Lung (tissue), 11 donors: Measurements from ENCODE around the gene TARP.
A peak's percentile ranks its signal among the peaks of the same experiment; 100 is the strongest.

ENCODE experiments used
- ATAC-seq: fragments of 200-7000 bp; cut with Tn5 transposase; one replicate; pipeline ENCODE4 v1.9.1; 2020; ENCODE audit warnings: moderate number of reproducible peaks; ENCODE audit not compliant: insufficient read depth, low FRiP score
- DNase-seq, 3 donors: peaks; one replicate each; pipeline ENCODE4 v3.0.0-alpha.2; 2013 to 2017
- H3K27ac ChIP-seq, 2 donors: one replicate each; pipeline ENCODE4 v1.5.1; 2013; ENCODE audit warnings: mild to moderate bottlenecking in 2 of 2, moderate library complexity in 2 of 2, control low read depth in 1 of 2, inconsistent platforms in 1 of 2, low read depth in 1 of 2, low read length in 1 of 2
- H3K27me3 ChIP-seq, 3 donors: one replicate each; pipeline ENCODE4 v1.5.1; 2013; ENCODE audit warnings: low read length in 2 of 3; ENCODE audit not compliant: control insufficient read depth in 3 of 3, insufficient read depth in 3 of 3
- H3K36me3 ChIP-seq, 4 donors: one replicate each; pipeline ENCODE4 v1.5.1; 2013; ENCODE audit warnings: low read length in 4 of 4, mild to moderate bottlenecking in 1 of 4, moderate library complexity in 1 of 4; ENCODE audit not compliant: control insufficient read depth in 4 of 4, insufficient read depth in 4 of 4
- H3K4me1 ChIP-seq, 5 donors: one replicate each; pipeline ENCODE4 v1.5.1; 2013; ENCODE audit warnings: low read length in 5 of 5, mild to moderate bottlenecking in 2 of 5, moderate library complexity in 1 of 5; ENCODE audit not compliant: control insufficient read depth in 5 of 5, insufficient read depth in 5 of 5
- H3K4me3 ChIP-seq: one replicate; pipeline ENCODE4 v1.5.1; 2013; ENCODE audit warnings: mild to moderate bottlenecking, control low read depth, moderate library complexity
- H3K9ac ChIP-seq, 2 donors: one replicate each; pipeline ENCODE4 v1.5.1; 2013; ENCODE audit warnings: low read length in 2 of 2, control low read depth in 1 of 2; ENCODE audit not compliant: insufficient read depth in 1 of 2
- H3K9me3 ChIP-seq, 4 donors: one replicate each; pipeline ENCODE4 v1.5.1; 2013; ENCODE audit warnings: low read length in 3 of 4, mild to moderate bottlenecking in 1 of 4, moderate library complexity in 1 of 4; ENCODE audit not compliant: control insufficient read depth in 4 of 4, insufficient read depth in 3 of 4
- WGBS, 2 donors: extraction: QIAGEN DNeasy Blood & Tissue Kit; methylation state at CpG; one replicate each; pipeline ENCODE4 v1.1.7; 2013; 5-methylcytosine and 5-hydroxymethylcytosine counted together
- TF ChIP-seq, protein P1 (sequence below): IDR thresholded peaks from 2 replicates; pipeline ENCODE4 v1.5.1; 2012; ENCODE audit warnings: mild to moderate bottlenecking; ENCODE audit errors: control extremely low read depth, extremely low read depth
- donor health status: control.
- donor health status: control.
- donor health status: Bipolar disorder and iron deficiency.
- donor health status: healthy.
- donor health status: DM: yes; HTN: yes; CAD: no.

Gene TARP

GRCh38 chr7:38306171-38306570 lies 32.7 kb upstream of the TARP start:
- no peak overlapping the region for H3K4me3 ChIP-seq
- 80 to 89% methylated on average over 3 of the region's 3 CpGs for WGBS, 2 donors
- no peaks in the 10 kb centered on the region for H3K36me3 ChIP-seq
- H3K4me1 ChIP-seq: peaks cover 0 to 8% (median 2%) of the 10 kb centered on the region in 5 donors
- TF ChIP-seq, protein P1, sequence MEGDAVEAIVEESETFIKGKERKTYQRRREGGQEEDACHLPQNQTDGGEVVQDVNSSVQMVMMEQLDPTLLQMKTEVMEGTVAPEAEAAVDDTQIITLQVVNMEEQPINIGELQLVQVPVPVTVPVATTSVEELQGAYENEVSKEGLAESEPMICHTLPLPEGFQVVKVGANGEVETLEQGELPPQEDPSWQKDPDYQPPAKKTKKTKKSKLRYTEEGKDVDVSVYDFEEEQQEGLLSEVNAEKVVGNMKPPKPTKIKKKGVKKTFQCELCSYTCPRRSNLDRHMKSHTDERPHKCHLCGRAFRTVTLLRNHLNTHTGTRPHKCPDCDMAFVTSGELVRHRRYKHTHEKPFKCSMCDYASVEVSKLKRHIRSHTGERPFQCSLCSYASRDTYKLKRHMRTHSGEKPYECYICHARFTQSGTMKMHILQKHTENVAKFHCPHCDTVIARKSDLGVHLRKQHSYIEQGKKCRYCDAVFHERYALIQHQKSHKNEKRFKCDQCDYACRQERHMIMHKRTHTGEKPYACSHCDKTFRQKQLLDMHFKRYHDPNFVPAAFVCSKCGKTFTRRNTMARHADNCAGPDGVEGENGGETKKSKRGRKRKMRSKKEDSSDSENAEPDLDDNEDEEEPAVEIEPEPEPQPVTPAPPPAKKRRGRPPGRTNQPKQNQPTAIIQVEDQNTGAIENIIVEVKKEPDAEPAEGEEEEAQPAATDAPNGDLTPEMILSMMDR: no peak
- H3K9me3 ChIP-seq: no peaks in the 10 kb centered on the region
- DNase-seq (peak in 1 of 3 donors; percentile 34), ATAC-seq (no peak)
- H3K27ac ChIP-seq: no peak overlapping the region
- no peaks in the 10 kb centered on the region for H3K27me3 ChIP-seq
- no peak overlapping the region for H3K9ac ChIP-seq

GRCh38 chr7:38303866-38304265 lies 30.4 kb upstream of the TARP start:
- Histone ChIP-seq H3K9ac (no peak overlapping the region), H3K4me1 (no peaks in the 10 kb centered on the region), H3K9me3 (no peaks in the 10 kb centered on the region), H3K27me3 (no peaks in the 10 kb centered on the region), H3K36me3 (no peaks in the 10 kb centered on the region), H3K4me3 (no peak overlapping the region), H3K27ac (no peak overlapping the region)
- 86 to 95% methylated on average over 2 of the region's 2 CpGs for WGBS, 2 donors
- TF ChIP-seq, protein P1: no peak
- no peak for ATAC-seq
- DNase-seq: no peak

DNA sequence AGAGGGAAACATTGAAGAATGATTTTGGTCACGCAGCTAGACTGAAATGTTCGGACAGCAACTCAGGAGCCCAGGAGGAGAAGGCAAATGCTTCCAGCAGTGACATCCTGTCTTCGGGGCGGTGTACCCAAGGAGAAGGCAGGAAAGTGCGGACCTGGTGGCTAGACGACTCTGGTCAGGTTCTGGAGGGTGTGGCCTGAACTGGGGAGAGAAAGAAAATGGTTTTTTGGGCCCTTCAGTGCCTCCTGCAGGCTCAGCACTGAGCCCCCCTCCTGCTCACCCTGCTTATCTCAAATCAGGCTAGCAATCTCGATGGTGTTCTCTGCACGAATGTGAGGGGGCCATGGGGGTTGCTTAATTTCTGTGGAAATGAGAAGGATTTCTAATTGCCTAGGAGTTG lies 26.7 kb upstream of the TARP start:
- WGBS, 2 donors: 26 to 57% methylated on average over 8 of the region's 8 CpGs
- no peak overlapping the region for H3K27ac ChIP-seq
- H3K4me3 ChIP-seq: no peak overlapping the region
- H3K27me3 ChIP-seq: no peaks in the 10 kb centered on the region
- H3K9ac ChIP-seq: no peak overlapping the region
- H3K36me3 ChIP-seq: no peaks in the 10 kb centered on the region
- no peaks in the 10 kb centered on the region for H3K9me3 ChIP-seq
- no peak for ATAC-seq
- TF ChIP-seq, protein P1: no peak
- no peak for DNase-seq
- no peaks in the 10 kb centered on the region for H3K4me1 ChIP-seq

- no peak overlapping the region for H3K9ac ChIP-seq
- H3K27me3 ChIP-seq: no peaks in the 10 kb centered on the region
- no peak overlapping the region for H3K27ac ChIP-seq
- H3K4me1 ChIP-seq: no peaks in the 10 kb centered on the region
- no peaks in the 10 kb centered on the region for H3K9me3 ChIP-seq
- no peaks in the 10 kb centered on the region for H3K36me3 ChIP-seq
- TF ChIP-seq, protein P1: no peak
- WGBS, 2 donors: 47 to 74% methylated on average over 9 of the region's 9 CpGs
- H3K4me3 ChIP-seq: no peak overlapping the region
- DNase-seq: no peak
- no peak for ATAC-seq
These were observed 26.0 kb upstream of the TARP start for GRCh38 chr7:38299275-38299931.
